ENCODE measurements around the gene C4A.
"Not testable (repeated sequence)": the region's sequence is repeated elsewhere in the genome, so short reads cannot be mapped to it uniquely, and the experiment has no call there.

C4A gene

DNA sequence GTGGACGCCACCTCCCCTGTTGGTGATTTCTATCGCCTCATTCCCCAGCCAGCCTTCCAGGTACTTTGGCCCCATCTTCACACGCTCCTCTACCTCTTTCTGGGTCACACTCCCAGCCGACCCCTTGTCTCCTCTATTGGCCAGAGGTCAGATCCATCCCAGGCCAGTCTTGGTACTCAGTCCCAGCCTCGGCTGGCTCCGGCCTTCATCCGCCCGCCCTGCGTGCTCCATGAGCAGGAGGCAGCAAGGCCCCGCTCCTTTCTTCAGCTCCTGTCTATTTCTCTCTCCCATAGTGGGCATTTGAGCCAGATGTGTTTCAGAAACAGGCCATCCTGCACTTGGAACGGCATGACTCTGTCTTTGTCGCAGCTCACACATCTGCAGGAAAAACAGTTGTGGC, 20.2 kb upstream of the C4A start:
- DNase-seq = no peak

GRCh38 chr6:31963921-31964320, 17.9 kb upstream of the C4A start:
- no peak for DNase-seq

DNA sequence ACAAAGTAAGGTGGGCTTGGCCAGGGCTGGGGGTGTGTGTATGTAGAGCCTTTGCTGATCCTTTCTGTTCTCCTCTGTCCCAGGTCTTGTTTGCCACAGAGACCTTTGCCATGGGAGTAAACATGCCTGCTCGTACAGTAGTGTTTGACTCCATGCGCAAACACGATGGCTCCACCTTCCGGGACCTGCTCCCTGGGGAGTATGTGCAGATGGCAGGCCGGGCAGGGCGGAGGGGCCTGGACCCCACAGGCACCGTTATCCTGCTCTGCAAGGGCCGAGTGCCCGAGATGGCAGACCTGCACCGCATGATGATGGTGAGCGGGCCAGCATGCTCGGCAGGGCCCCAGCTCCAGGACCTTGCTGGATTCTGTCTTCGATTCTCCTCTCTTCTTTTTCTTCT, 16.2 kb upstream of the C4A start:
- no peak for DNase-seq

DNA sequence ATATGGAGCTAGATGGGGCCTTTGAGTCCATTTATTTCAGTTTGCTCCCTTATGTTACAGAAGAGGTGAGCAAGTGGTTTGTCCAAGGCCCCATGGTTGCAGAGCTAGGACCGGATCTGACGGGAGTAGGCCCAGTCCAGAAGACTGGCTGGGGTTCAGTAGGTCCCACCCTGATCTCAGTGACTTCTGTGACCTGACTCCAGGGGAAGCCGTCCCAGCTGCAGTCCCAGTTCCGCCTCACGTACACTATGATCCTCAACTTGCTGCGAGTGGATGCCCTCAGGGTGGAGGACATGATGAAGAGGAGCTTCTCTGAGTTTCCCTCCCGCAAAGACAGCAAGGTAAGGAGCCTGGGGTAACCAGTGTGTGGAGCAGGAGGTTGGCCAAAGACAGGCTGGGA, 15.4 kb upstream of the C4A start:
- no peak for DNase-seq

GRCh38 chr6:31966997-31967925, 14.6 kb upstream of the C4A start:
- DNase-seq = no peak

- no peak for DNase-seq
Measured at GRCh38 chr6:31967926-31968320, 13.9 kb upstream of the C4A start.

- no peak for DNase-seq
Measured at GRCh38 chr6:31968326-31968725, 13.5 kb upstream of the C4A start.

DNA sequence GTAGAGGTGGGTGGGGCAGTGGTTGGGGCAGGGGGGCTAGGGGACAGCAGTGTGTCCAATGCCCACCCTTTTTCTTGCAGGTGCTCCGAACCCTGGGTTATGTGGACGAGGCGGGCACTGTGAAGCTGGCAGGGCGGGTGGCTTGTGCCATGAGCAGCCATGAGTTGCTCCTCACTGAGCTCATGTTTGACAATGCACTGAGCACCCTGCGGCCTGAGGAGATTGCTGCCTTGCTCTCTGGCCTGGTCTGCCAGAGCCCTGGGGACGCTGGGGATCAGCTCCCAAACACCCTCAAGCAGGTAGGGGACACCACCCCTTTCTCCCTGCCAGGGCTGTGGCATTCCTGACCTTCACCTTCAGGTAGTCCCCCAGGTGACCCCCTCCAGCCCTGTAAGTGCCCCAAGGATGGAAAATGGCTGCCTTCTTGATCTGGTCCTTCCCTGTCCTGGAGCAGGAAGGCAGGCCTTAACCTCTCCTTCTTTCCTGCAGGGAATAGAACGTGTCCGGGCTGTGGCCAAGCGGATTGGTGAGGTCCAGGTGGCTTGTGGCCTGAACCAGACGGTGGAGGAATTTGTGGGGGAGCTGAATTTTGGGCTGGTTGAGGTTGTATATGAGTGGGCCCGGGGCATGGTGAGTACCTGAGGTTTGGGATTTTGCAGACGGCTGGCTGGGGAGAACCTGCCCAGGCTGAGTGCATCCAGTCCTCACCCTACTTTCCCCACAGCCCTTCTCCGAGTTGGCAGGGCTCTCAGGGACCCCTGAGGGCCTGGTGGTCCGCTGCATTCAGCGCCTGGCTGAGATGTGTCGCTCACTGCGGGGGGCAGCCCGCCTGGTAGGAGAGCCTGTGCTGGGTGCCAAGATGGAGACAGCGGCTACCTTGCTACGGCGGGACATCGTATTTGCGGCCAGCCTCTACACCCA, 12.8 kb upstream of the C4A start:
- DNase-seq = no peak

- no peak for DNase-seq
Measured at GRCh38 chr6:31969712-31970603, 11.9 kb upstream of the C4A start.

DNA sequence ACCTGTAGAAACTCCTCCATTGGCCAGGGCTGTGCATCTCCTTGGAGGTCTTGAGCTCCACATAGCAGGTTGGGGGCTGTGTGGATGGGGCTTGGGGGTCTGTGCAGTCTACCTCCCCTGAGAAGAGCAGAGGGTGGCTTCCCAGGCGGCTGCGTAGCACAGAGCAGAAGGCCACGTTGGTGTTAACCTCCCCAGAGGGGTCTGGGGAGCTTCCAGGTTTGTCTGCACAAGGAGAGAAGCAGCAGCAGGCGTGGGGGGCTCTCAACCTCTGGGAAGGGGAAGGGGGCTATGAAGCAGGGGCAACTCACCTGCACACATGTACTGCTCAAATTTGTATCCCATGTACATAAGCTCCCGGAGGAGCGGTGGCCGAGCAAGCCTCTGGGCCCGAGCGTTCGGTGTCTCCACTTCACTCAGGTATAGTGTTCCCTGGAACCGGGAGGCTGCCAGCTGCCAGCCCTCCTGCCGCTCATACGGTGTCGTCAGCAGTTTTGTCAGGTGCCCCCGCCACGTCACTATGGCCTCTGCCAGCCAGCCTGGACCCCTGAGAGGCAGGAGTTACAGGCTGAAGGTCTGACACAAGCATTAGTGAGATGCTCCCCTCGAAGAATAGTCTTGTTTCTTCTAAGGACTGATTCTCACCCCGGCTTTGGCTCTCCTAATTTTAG, 11.1 kb upstream of the C4A start:
- no peak for DNase-seq

DNA sequence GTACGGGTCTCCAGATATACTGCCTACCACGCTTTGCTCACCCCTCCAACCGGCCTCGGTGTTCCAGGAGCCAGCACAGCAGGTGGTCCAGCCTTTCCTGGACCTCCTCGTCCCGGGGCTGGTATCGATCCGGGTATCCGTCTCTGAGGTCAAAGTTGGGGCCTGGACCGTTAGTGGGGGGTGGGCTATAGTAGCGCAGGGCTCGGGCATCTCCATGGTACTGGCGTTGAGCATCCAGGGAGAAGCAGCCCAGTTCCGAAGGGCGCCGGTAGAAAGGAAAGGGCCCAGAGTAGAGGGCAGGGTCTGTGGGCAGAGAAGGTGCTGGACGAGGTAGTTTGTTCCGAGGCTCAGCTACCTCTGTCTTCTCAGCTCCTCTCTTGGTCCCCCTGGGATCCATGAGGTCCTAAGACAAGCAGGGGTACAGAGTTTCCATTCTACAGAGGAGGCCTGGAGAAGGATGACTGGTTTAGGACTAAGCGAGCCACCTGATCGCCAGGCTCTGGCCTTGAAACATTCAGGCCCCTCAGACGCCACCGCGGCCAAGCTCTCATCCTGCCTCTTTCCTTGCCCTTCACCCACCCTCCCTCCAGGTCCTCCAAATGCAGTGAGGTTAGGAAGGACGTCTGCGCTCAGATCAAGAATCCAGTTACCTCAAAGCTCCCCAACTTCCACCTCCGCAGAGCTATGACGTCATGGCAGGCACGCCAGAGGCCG, 10.4 kb upstream of the C4A start:
- no peak for DNase-seq

DNA sequence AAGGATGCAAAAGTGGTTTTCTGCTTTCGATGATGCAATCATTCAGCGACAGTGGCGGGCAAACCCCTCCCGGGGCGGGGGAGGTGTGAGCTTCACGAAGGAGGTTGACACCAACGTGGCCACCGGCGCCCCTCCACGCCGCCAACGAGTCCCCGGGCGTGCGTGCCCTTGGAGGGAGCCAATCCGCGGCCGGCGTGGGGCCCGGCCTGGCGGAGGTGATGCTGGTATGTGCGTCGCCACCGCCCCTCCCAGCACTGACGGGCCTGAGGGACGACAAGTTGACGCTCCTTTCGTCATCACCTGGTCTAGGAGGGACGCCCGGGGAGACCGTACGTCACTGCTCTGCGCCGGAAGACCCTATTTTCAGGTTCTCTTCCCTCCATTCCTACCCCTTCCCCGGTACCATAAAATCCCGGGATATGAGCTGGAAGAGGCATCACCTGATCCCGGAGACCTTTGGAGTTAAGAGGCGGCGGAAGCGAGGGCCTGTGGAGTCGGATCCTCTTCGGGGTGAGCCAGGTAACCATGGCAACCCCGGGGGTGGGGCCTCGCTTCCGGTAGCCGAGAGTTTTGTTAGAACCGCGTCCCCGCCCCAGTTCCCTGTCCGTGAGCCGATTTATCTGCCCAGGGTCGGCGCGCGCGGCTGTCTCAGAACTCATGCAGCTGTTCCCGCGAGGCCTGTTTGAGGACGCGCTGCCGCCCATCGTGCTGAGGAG, 9.7 kb upstream of the C4A start, which contains the start of gene DXO:
Gene DXO, minus strand, starts transcription at position 146 of the 716 bp plus-strand sequence. CDS start 463 bp downstream, outside the sequence.
- DNase-seq = peak; percentile 99

- DNase-seq = peak; percentile 35
Measured at GRCh38 chr6:31972709-31973350, 9.0 kb upstream of the C4A start.

GRCh38 chr6:31976065-31976464, 5.8 kb upstream of the C4A start:
- not testable (repeated sequence) for DNase-seq

DNA sequence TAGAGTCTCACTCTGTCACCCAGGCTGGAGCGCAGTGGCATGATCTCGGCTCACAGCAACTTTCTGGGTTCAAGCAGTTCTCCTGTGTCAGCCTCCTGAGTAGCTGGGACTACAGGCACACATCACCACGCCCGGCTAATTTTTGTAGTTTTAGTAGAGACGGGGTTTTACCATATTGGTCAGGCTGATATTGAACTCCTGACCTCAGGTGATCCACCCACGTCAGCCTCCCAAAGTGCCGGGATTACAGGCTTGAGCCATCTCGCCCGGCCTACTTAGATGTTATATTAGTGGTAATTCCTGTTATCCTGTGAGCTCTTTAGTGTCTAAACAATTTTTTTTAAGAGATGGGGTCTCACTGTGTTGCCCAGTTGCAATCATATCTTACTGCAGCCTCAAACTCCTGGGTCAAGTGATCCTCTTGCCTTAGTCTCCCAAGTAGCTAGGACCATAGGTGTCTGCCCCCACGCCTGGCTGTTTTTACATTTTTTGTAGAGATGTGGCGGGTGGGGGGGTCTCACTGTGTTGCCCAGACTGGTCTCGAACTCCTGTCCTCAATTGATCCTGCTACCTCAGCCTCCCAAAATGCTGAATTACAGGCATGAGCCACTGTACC, 3.9 kb upstream of the C4A start:
- DNase-seq = no peak

DNA sequence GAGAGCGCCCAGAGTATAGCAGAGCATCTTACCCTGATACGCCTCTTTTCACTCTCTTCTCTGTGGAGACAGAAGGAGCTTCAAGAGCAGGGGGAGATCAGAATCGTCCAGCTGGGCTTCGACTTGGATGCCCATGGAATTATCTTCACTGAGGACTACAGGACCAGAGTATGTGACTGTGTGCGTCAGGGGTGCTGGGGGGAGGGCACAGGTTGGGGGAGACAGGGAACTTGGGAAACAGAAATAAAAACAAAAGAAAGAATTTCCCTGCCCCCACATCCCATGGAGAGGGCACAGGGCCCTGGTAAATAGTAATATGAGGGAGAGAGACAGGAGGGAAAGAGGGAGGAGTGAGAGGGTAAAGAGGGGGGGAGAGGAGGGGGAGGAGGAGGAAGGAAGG, 3.0 kb upstream of the C4A start:
- no peak for DNase-seq

DNA sequence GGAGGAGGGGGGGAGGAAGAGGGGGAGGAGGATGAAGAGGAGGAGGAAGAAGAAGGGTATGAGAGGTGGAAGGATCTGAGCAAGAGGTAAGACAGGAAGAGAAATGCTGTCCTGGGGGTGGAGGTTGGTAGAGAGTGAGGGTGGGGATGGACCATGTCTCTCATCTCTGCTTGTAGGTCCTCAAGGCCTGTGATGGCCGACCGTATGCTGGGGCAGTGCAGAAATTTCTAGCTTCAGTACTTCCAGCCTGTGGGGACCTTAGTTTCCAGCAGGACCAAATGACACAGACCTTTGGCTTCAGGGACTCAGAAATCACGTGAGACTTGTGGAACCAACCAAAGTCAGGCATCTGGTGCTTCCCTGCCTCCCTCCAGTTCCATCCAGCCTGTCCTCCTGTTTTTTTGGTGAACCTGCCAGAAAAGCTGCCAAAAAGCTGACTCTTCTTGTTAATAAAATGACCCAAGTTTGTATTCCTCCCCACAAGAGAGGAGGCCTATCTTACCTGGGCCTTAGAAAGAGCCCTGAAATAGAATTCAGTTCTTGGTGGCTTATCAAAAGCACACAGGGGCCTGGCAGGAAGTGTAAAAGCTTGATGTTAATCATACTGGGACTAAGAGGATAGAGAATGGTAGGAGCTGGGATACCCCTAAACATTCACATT, 2.5 kb upstream of the C4A start:
- peak; percentile 38 for DNase-seq

- not testable (repeated sequence) for DNase-seq
Measured at GRCh38 chr6:31980195-31980876, 1.5 kb upstream of the C4A start.

Measured in hematopoietic multipotent progenitor cell treated with erythropoietin and hydrocortisone succinate and interleukin-3 and kit ligand, for 4 days (in vitro differentiated cells).